ENCODE results near the gene CWF19L2.
"Not testable (repeated sequence)": the region's sequence is repeated elsewhere in the genome, so short reads cannot be mapped to it uniquely, and the experiment has no call there.

Gene CWF19L2

GRCh38 chr11:107457558-107458271 lies at the start of gene CWF19L2:
Gene CWF19L2, minus strand, starts transcription at chr11:107457825. Its CDS starts 9 bp downstream, at chr11:107457816.
- peak; percentile 87 for DNase-seq

GRCh38 chr11:107505647-107506225 lies 48.1 kb upstream of the CWF19L2 start:
- DNase-seq: no peak

- DNase-seq: no peak
Observed at GRCh38 chr11:107504981-107505380, 47.4 kb upstream of the CWF19L2 start.

GRCh38 chr11:107501713-107502112 lies 44.1 kb upstream of the CWF19L2 start:
- DNase-seq: no peak

- DNase-seq: not testable (repeated sequence)
Observed at GRCh38 chr11:107497371-107497770, 39.7 kb upstream of the CWF19L2 start.

GRCh38 chr11:107496011-107496410 lies 38.4 kb upstream of the CWF19L2 start:
- DNase-seq: no peak

- no peak for DNase-seq
Observed at GRCh38 chr11:107494055-107494454, 36.4 kb upstream of the CWF19L2 start.

- DNase-seq: no peak
Observed at GRCh38 chr11:107493117-107493516, 35.5 kb upstream of the CWF19L2 start.

- DNase-seq: no peak
Observed at GRCh38 chr11:107490836-107491235, 33.2 kb upstream of the CWF19L2 start.

GRCh38 chr11:107482234-107482633 lies 24.6 kb upstream of the CWF19L2 start:
- DNase-seq: no peak

- DNase-seq: no peak
Observed at GRCh38 chr11:107478922-107479321, 21.3 kb upstream of the CWF19L2 start.

- DNase-seq: no peak
Observed at GRCh38 chr11:107477820-107478219, 20.2 kb upstream of the CWF19L2 start.

- DNase-seq: no peak
Observed at GRCh38 chr11:107473792-107474191, 16.2 kb upstream of the CWF19L2 start.

- no peak for DNase-seq
Observed at GRCh38 chr11:107472966-107473365, 15.3 kb upstream of the CWF19L2 start.

- no peak for DNase-seq
Observed at GRCh38 chr11:107468596-107468995, 11.0 kb upstream of the CWF19L2 start.

GRCh38 chr11:107467696-107468095 lies 10.1 kb upstream of the CWF19L2 start:
- no peak for DNase-seq

GRCh38 chr11:107466275-107466866 lies 8.7 kb upstream of the CWF19L2 start:
- not testable (repeated sequence) for DNase-seq

GRCh38 chr11:107457205-107457557 lies 444 bp downstream of the CWF19L2 start:
- no peak for DNase-seq

- no peak for DNase-seq
Observed at GRCh38 chr11:107453594-107454286, 3.9 kb downstream of the CWF19L2 start.

- no peak for DNase-seq
Observed at GRCh38 chr11:107446822-107447431, 10.7 kb downstream of the CWF19L2 start.

GRCh38 chr11:107442715-107443215 lies 14.9 kb downstream of the CWF19L2 start:
- no peak for DNase-seq

GRCh38 chr11:107439586-107440167 lies 17.9 kb downstream of the CWF19L2 start:
- DNase-seq: no peak

GRCh38 chr11:107438148-107438547 lies 19.5 kb downstream of the CWF19L2 start:
- DNase-seq: no peak
